GM12878 (cell line): ENCODE results near the gene ADAMTS17.

Source experiments
- BCLAF1 ChIP-seq: fragments of 450-650 bp; IDR thresholded peaks from 2 replicates; pipeline ENCODE4 v1.6.1; 2017; ENCODE audit warnings: antibody characterized with exemption, mild to moderate bottlenecking, moderate library complexity
- CEBPB ChIP-seq, 2 experiments: fragments of 150-350 bp in 1 of 2; IDR thresholded peaks; 2 replicates each; pipeline ENCODE4 v1.6.1; 2012 to 2014; ENCODE audit warnings: low read depth in 2 of 2, low read length in 2 of 2, borderline replicate concordance in 1 of 2, inconsistent platforms in 1 of 2
- CTCF ChIP-seq, 3 experiments: IDR thresholded peaks in 2 of 3; conservative IDR thresholded peaks in 1 of 3; 2 replicates each; pipeline ENCODE4 v1.5.1; 2011; ENCODE audit warnings: low read depth in 3 of 3, low read length in 3 of 3, mild to moderate bottlenecking in 3 of 3, control low read depth in 2 of 3, moderate library complexity in 2 of 3, inconsistent platforms in 1 of 3, mixed read lengths in 1 of 3; ENCODE audit not compliant: control insufficient read depth in 2 of 3, insufficient read depth in 1 of 3; ENCODE audit errors: extremely low read depth in 1 of 3
- EP300 ChIP-seq, 2 experiments: fragments of 150-350 bp in 1 of 2; IDR thresholded peaks; 2 replicates each; pipeline ENCODE4 v1.6.1; 2011 to 2012; ENCODE audit warnings: low read depth in 2 of 2, low read length in 2 of 2, borderline replicate concordance in 1 of 2, improper control_type of control experiment in 1 of 2, inconsistent platforms in 1 of 2; ENCODE audit not compliant: control insufficient read depth in 1 of 2
- ESRRA ChIP-seq: IDR thresholded peaks from 2 replicates; pipeline ENCODE4 v1.6.1; 2012; ENCODE audit warnings: mild to moderate bottlenecking, low read length, improper control_type of control experiment
- ETV6 ChIP-seq, 2 experiments: fragments of 450-650 bp in 1 of 2; IDR thresholded peaks in 1 of 2; conservative IDR thresholded peaks in 1 of 2; 2 replicates each; pipeline ENCODE4 v1.6.1; 2014; ENCODE audit warnings: antibody characterized with exemption in 1 of 2, borderline replicate concordance in 1 of 2, low read depth in 1 of 2, mild to moderate bottlenecking in 1 of 2, moderate library complexity in 1 of 2
- EZH2 ChIP-seq: IDR thresholded peaks from 2 replicates; pipeline ENCODE4 v1.6.1; 2012; ENCODE audit warnings: low read depth, mild to moderate bottlenecking, control low read depth, inconsistent platforms, low read length, borderline replicate concordance; ENCODE audit not compliant: control insufficient read depth
- RELB ChIP-seq: fragments of 450-650 bp; IDR thresholded peaks from 2 replicates; pipeline ENCODE4 v1.6.1; 2017; ENCODE audit warnings: low read depth, mild to moderate bottlenecking, moderate library complexity
- SIX5 ChIP-seq: IDR thresholded peaks from 2 replicates; pipeline ENCODE4 v1.6.1; 2011; ENCODE audit warnings: mild to moderate bottlenecking, low read depth, low read length, moderate library complexity; ENCODE audit not compliant: severe bottlenecking
- STAT3 ChIP-seq: IDR thresholded peaks from 2 replicates; pipeline ENCODE4 v1.6.1; 2011; ENCODE audit warnings: low read depth, low read length, improper control_type of control experiment
- TAF1 ChIP-seq: IDR thresholded peaks from 2 replicates; pipeline ENCODE4 v1.6.1; 2011; ENCODE audit warnings: mild to moderate bottlenecking, low read depth, low read length, borderline replicate concordance
- TCF12 ChIP-seq: IDR thresholded peaks from 2 replicates; pipeline ENCODE4 v1.6.1; 2011; ENCODE audit warnings: low read depth, mild to moderate bottlenecking, low read length
- TCF7 ChIP-seq: IDR thresholded peaks from 2 replicates; pipeline ENCODE4 v1.6.1; 2014; ENCODE audit warnings: antibody characterized with exemption, borderline replicate concordance
- ZZZ3 ChIP-seq: IDR thresholded peaks from 2 replicates; pipeline ENCODE4 v1.6.1; 2011; ENCODE audit warnings: low read depth; ENCODE audit not compliant: control insufficient read depth, insufficient read length

GRCh38 chr15:99998661-99999101 lies 343.1 kb downstream of the ADAMTS17 start:
- no peak for TF ChIP-seq TAF1
- TF ChIP-seq TCF7 = no peak
- no peak for TF ChIP-seq ZZZ3
- TF ChIP-seq ESRRA = no peak
- no peak for TF ChIP-seq RELB
- TF ChIP-seq SIX5 = no peak
- TF ChIP-seq STAT3 = no peak
- TF ChIP-seq EZH2 = no peak
- TF ChIP-seq BCLAF1 = no peak
- no peak for TF ChIP-seq TCF12
- no peak for TF ChIP-seq CEBPB (IDR thresholded peaks at IDR 0.05; ENCODE audit: borderline replicate concordance in 1 of 2, low read depth in 2 of 2, low read length in 2 of 2)
- no peak for TF ChIP-seq EP300 (IDR thresholded peaks at IDR 0.05; ENCODE audit: borderline replicate concordance in 1 of 2, control insufficient read depth in 1 of 2, low read depth in 2 of 2, low read length in 2 of 2)
- TF ChIP-seq ETV6 (conservative IDR thresholded peaks at IDR 0.05 in 1 of 2, IDR thresholded peaks at IDR 0.05 in 1 of 2; ENCODE audit: borderline replicate concordance in 1 of 2, low read depth in 1 of 2) = no peak
- no peak for TF ChIP-seq CTCF (IDR thresholded peaks at IDR 0.05 in 2 of 3, conservative IDR thresholded peaks at IDR 0.05 in 1 of 3; ENCODE audit: control insufficient read depth in 2 of 3, extremely low read depth in 1 of 3, insufficient read depth in 1 of 3, low read depth in 3 of 3, low read length in 3 of 3)
